ENCODE results near the gene LCORL. TPM values are rescaled to one million over a fixed set of nuclear protein-coding genes. Genes with fewer than 3 reads are reported as not detected.

Gene LCORL
- total RNA-seq, 2 experiments from 2014 or later: 6.3 to 6.5 TPM

- H3K4me3 ChIP-seq (ENCODE audit: low read length): no peak overlapping the region
- H3K4me1 ChIP-seq (ENCODE audit: insufficient read depth, low read length): no peaks in the 10 kb centered on the region
- no peaks in the 10 kb centered on the region for H3K9me3 Mint-ChIP-seq
- intact Hi-C loops (cut with DNase I, micrococcal nuclease): no loop called here
- no peak overlapping the region for H3K27ac Mint-ChIP-seq
- TF ChIP-seq CTCF (IDR thresholded peaks at IDR 0.05): no peak
- H3K36me3 Mint-ChIP-seq (ENCODE audit: low read depth): peaks cover 5% of the 10 kb centered on the region
- no peaks in the 10 kb centered on the region for H3K36me3 ChIP-seq (ENCODE audit: insufficient read depth, low read length)
- DNase-seq (no peak), ATAC-seq (ENCODE audit: poor library complexity) (no peak)
- no peak overlapping the region for H3K4me3 Mint-ChIP-seq
- H3K27me3 ChIP-seq (ENCODE audit: control insufficient read depth in 1 of 2, insufficient read depth in 2 of 2, low read length in 2 of 2): no peaks in the 10 kb centered on the region
- no peak overlapping the region for H3K27ac ChIP-seq (ENCODE audit: low read depth in 1 of 2, low read length in 2 of 2)
- no peaks in the 10 kb centered on the region for H3K9me3 ChIP-seq (ENCODE audit: control insufficient read depth in 1 of 2, insufficient read depth in 1 of 2, low read length in 2 of 2)
- ChIA-PET POLR2A (no interaction called here), CTCF (no interaction called here)
- no peaks in the 10 kb centered on the region for H3K4me1 Mint-ChIP-seq (ENCODE audit: low read depth)
- no peaks in the 10 kb centered on the region for H3K27me3 Mint-ChIP-seq
Measured at GRCh38 chr4:17967078-17967477, 54.5 kb downstream of the LCORL start.

- Histone ChIP-seq H3K27me3 (ENCODE audit: control insufficient read depth in 1 of 2, insufficient read depth in 2 of 2, low read length in 2 of 2) (no peaks in the 10 kb centered on the region), H3K4me1 (ENCODE audit: insufficient read depth, low read length) (no peaks in the 10 kb centered on the region), H3K27ac (ENCODE audit: low read depth in 1 of 2, low read length in 2 of 2) (no peak overlapping the region), H3K4me3 (ENCODE audit: low read length) (no peak overlapping the region), H3K9me3 (ENCODE audit: control insufficient read depth in 1 of 2, insufficient read depth in 1 of 2, low read length in 2 of 2) (no peaks in the 10 kb centered on the region), H3K36me3 (ENCODE audit: insufficient read depth, low read length) (no peaks in the 10 kb centered on the region)
- ChIA-PET CTCF (no interaction called here), POLR2A (no interaction called here)
- no peaks in the 10 kb centered on the region for H3K27me3 Mint-ChIP-seq
- no peak overlapping the region for H3K4me3 Mint-ChIP-seq
- intact Hi-C loops (cut with DNase I, micrococcal nuclease): no loop called here
- DNase-seq (no peak), ATAC-seq (ENCODE audit: poor library complexity) (no peak)
- peaks cover 13% of the 10 kb centered on the region for H3K36me3 Mint-ChIP-seq (ENCODE audit: low read depth)
- H3K9me3 Mint-ChIP-seq: no peaks in the 10 kb centered on the region
- no peak overlapping the region for H3K27ac Mint-ChIP-seq
- TF ChIP-seq CTCF (IDR thresholded peaks at IDR 0.05): no peak
- H3K4me1 Mint-ChIP-seq (ENCODE audit: low read depth): no peaks in the 10 kb centered on the region
Measured at GRCh38 chr4:17966312-17966711, 55.2 kb downstream of the LCORL start.

GRCh38 chr4:17964576-17964975, 57.0 kb downstream of the LCORL start:
- H3K27me3 Mint-ChIP-seq: no peaks in the 10 kb centered on the region
- no peak overlapping the region for H3K4me3 Mint-ChIP-seq
- no peaks in the 10 kb centered on the region for H3K4me1 ChIP-seq (ENCODE audit: insufficient read depth, low read length)
- intact Hi-C loops (cut with DNase I, micrococcal nuclease): no loop called here
- no peaks in the 10 kb centered on the region for H3K4me1 Mint-ChIP-seq (ENCODE audit: low read depth)
- ChIA-PET POLR2A (no interaction called here), CTCF (no interaction called here)
- no peak overlapping the region for H3K4me3 ChIP-seq (ENCODE audit: low read length)
- no peak for ATAC-seq (ENCODE audit: poor library complexity)
- H3K36me3 Mint-ChIP-seq (ENCODE audit: low read depth): peaks cover 22% of the 10 kb centered on the region
- no peak for TF ChIP-seq CTCF (IDR thresholded peaks at IDR 0.05)
- no peaks in the 10 kb centered on the region for H3K36me3 ChIP-seq (ENCODE audit: insufficient read depth, low read length)
- DNase-seq: no peak
- H3K27ac ChIP-seq (ENCODE audit: low read depth in 1 of 2, low read length in 2 of 2): no peak overlapping the region
- no peak overlapping the region for H3K27ac Mint-ChIP-seq
- no peaks in the 10 kb centered on the region for H3K27me3 ChIP-seq (ENCODE audit: control insufficient read depth in 1 of 2, insufficient read depth in 2 of 2, low read length in 2 of 2)
- H3K9me3 Mint-ChIP-seq: no peaks in the 10 kb centered on the region
- no peaks in the 10 kb centered on the region for H3K9me3 ChIP-seq (ENCODE audit: control insufficient read depth in 1 of 2, insufficient read depth in 1 of 2, low read length in 2 of 2)

Data from CD4-positive, alpha-beta T cell (primary cell).